GM21515 (cell line): Measurements from ENCODE around the gene RTF2.
A peak's percentile ranks its signal among the peaks of the same experiment; 100 is the strongest.

Experiments used
- ATAC-seq: cut with Tn5 transposase; IDR thresholded peaks from one replicate; pipeline ENCODE4 v1.9.1; 2021; ENCODE audit not compliant: unreplicated experiment

RTF2 gene

GRCh38 chr20:56437196-56437960 lies 31.0 kb upstream of the RTF2 start:
- ATAC-seq, result no peak

- no peak for ATAC-seq
Observed at GRCh38 chr20:56438284-56438683, 30.1 kb upstream of the RTF2 start.

- ATAC-seq, result no peak
Observed at GRCh38 chr20:56439771-56440291, 28.6 kb upstream of the RTF2 start.

GRCh38 chr20:56440346-56441007 lies 27.9 kb upstream of the RTF2 start:
- peak; percentile 79 for ATAC-seq

- no peak for ATAC-seq
Observed at GRCh38 chr20:56442389-56443365, 25.8 kb upstream of the RTF2 start.

- no peak for ATAC-seq
Observed at GRCh38 chr20:56443654-56444540, 24.5 kb upstream of the RTF2 start.

- ATAC-seq, result no peak
Observed at GRCh38 chr20:56445130-56445529, 23.3 kb upstream of the RTF2 start.

- ATAC-seq, result no peak
Observed at GRCh38 chr20:56445540-56445939, 22.9 kb upstream of the RTF2 start.

GRCh38 chr20:56447227-56447626 lies 21.2 kb upstream of the RTF2 start:
- ATAC-seq, result no peak

GRCh38 chr20:56449459-56449858 lies 19.0 kb upstream of the RTF2 start:
- no peak for ATAC-seq

- ATAC-seq, result no peak
Observed at GRCh38 chr20:56451056-56451765, 17.2 kb upstream of the RTF2 start.

- peak; percentile 77 for ATAC-seq
Observed at GRCh38 chr20:56453352-56453751, 15.1 kb upstream of the RTF2 start.

GRCh38 chr20:56454754-56455153 lies 13.7 kb upstream of the RTF2 start:
- ATAC-seq, result peak; percentile 75

GRCh38 chr20:56458206-56458821 lies 10.1 kb upstream of the RTF2 start:
- no peak for ATAC-seq

GRCh38 chr20:56460459-56460858 lies 8.0 kb upstream of the RTF2 start:
- no peak for ATAC-seq

- no peak for ATAC-seq
Observed at GRCh38 chr20:56461576-56461975, 6.9 kb upstream of the RTF2 start.

- no peak for ATAC-seq
Observed at GRCh38 chr20:56463428-56463827, 5.0 kb upstream of the RTF2 start.

- ATAC-seq, result no peak
Observed at GRCh38 chr20:56465997-56466396, 2.4 kb upstream of the RTF2 start.

GRCh38 chr20:56467968-56468315 lies 485 bp upstream of the RTF2 start:
- no peak for ATAC-seq
